Testis (tissue), 3 donors: Measurements from ENCODE around the gene COL16A1. TPM values are rescaled to one million over a fixed set of nuclear protein-coding genes. Genes with fewer than 3 reads are reported as not detected.

Experiments
- DNase-seq: peaks from one replicate; pipeline ENCODE4 v3.0.0-alpha.2; 2019
- H3K27ac ChIP-seq, 2 donors: fragments of 200-600 bp; sonication (generic); one replicate each; pipeline ENCODE4 v1.5.1; 2019
- H3K27me3 ChIP-seq: fragments of 200-600 bp; sonication (generic); one replicate; pipeline ENCODE4 v1.5.1; 2019
- H3K36me3 ChIP-seq: fragments of 200-600 bp; sonication (generic); one replicate; pipeline ENCODE4 v1.5.1; 2017; ENCODE audit warnings: low read depth; ENCODE audit errors: missing control alignments
- H3K4me1 ChIP-seq: fragments of 200-600 bp; sonication (generic); one replicate; pipeline ENCODE4 v1.5.1; 2019
- H3K4me3 ChIP-seq, 2 donors: fragments of 200-600 bp; sonication (generic); one replicate each; pipeline ENCODE4 v1.5.1; 2017 to 2019
- H3K9me3 ChIP-seq: fragments of 200-600 bp; sonication (generic); one replicate; pipeline ENCODE4 v1.5.1; 2017
- POLR2A ChIP-seq: fragments of 450-650 bp; IDR thresholded peaks from one replicate; pipeline ENCODE4 v1.6.1; 2017; ENCODE audit warnings: antibody characterized with exemption, mild to moderate bottlenecking, moderate library complexity
- WGBS, 2 donors: methylation state at CpG; one replicate each; pipeline ENCODE4 v1.1.5; 2018; 5-methylcytosine and 5-hydroxymethylcytosine counted together
- intact Hi-C: fragments of 100-400 bp; cut with DNase I; formaldehyde crosslinking; loops from one replicate; pipeline ENCODE4 v1.15.1; 2023; ENCODE audit warnings: low total_unique reads
- polyA plus RNA-seq: library from polyadenylated mRNA; stranded (reverse); fragments of 350-450 nt; fragmentation: Illumina TruSeq; extraction: RNeasy Lipid Tissue Mini Kit (QIAGEN cat#74804); gene quantifications from one replicate; pipeline ENCODE4 v1.2.3, GENCODE V29; 2014; ENCODE audit warnings: low read depth, low replicate concordance; ENCODE audit not compliant: insufficient read depth
- total RNA-seq, 2 donors: library from RNA; depleted of rRNA; stranded (reverse); fragments of >200 nt; gene quantifications; one replicate each; pipeline ENCODE4 v1.2.3, GENCODE V29; 2016
- TF ChIP-seq, protein P1 (sequence below), 3 experiments: fragments of 450-650 bp in 2 of 3; fragments of 200-600 bp in 1 of 3; sonication (generic) in 1 of 3; IDR thresholded peaks; one replicate each; pipeline ENCODE4 v1.5.1; 2016 to 2019; ENCODE audit warnings: antibody characterized with exemption in 3 of 3, mild to moderate bottlenecking in 2 of 3, moderate library complexity in 1 of 3

The COL16A1 gene
- total and polyA plus RNA-seq, 3 donors from 2014 or later, result 96.4 to 120 (median 101) TPM

- no peaks in the 10 kb centered on the region for H3K27me3 ChIP-seq
- H3K27ac ChIP-seq, result no peak overlapping the region
- no peaks in the 10 kb centered on the region for H3K36me3 ChIP-seq
- 62 to 71% methylated on average over 7 to 14 of the region's 14 CpGs for WGBS, 2 donors
- intact Hi-C loops, result no loop called here
- no peak for DNase-seq
- H3K4me3 ChIP-seq, result no peak overlapping the region
- no peaks in the 10 kb centered on the region for H3K9me3 ChIP-seq
- H3K4me1 ChIP-seq, result peaks cover 4% of the 10 kb centered on the region
- TF ChIP-seq, protein P1, sequence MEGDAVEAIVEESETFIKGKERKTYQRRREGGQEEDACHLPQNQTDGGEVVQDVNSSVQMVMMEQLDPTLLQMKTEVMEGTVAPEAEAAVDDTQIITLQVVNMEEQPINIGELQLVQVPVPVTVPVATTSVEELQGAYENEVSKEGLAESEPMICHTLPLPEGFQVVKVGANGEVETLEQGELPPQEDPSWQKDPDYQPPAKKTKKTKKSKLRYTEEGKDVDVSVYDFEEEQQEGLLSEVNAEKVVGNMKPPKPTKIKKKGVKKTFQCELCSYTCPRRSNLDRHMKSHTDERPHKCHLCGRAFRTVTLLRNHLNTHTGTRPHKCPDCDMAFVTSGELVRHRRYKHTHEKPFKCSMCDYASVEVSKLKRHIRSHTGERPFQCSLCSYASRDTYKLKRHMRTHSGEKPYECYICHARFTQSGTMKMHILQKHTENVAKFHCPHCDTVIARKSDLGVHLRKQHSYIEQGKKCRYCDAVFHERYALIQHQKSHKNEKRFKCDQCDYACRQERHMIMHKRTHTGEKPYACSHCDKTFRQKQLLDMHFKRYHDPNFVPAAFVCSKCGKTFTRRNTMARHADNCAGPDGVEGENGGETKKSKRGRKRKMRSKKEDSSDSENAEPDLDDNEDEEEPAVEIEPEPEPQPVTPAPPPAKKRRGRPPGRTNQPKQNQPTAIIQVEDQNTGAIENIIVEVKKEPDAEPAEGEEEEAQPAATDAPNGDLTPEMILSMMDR (IDR thresholded peaks at IDR 0.05), result no peak
- TF ChIP-seq POLR2A, result no peak
These were observed 46.6 kb downstream of the COL16A1 start for GRCh38 chr1:31657020-31657804.

- Histone ChIP-seq H3K4me3 (no peak overlapping the region), H3K4me1 (peaks cover 7% of the 10 kb centered on the region), H3K27me3 (no peaks in the 10 kb centered on the region), H3K27ac (no peak overlapping the region), H3K9me3 (no peaks in the 10 kb centered on the region), H3K36me3 (no peaks in the 10 kb centered on the region)
- intact Hi-C loops, result no loop called here
- TF ChIP-seq, protein P1 (IDR thresholded peaks at IDR 0.05), result no peak
- no peak for TF ChIP-seq POLR2A
- WGBS, 2 donors, result 73 to 86% methylated on average over 4 of the region's 4 CpGs
- DNase-seq, result no peak
These were observed 48.1 kb downstream of the COL16A1 start for GRCh38 chr1:31655756-31656155.

DNA sequence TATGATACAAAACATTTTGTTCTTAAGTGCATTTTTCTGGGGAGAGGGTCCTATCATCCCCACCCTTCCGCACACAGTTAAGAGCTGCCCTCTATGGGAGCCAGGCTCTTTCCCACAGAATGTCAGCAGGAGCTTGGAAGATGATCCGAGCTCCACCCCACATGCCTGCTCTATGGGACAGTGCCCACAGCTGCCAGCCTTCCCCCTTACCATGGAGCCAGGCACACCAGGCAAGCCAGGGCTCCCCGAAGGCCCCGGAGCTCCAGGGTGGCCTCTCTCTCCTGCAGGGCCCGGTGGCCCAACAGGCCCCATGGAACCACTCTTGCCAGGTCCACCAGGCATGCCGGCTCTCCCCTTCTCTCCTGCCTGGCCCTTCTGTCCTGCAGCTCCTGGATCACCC is 48.7 kb downstream of the COL16A1 start:
- H3K4me1 ChIP-seq, result peaks cover 10% of the 10 kb centered on the region
- H3K4me3 ChIP-seq, result no peak overlapping the region
- no peak overlapping the region for H3K27ac ChIP-seq
- H3K27me3 ChIP-seq, result no peaks in the 10 kb centered on the region
- TF ChIP-seq, protein P1 (IDR thresholded peaks at IDR 0.05), result no peak
- no peak for TF ChIP-seq POLR2A
- no peak for DNase-seq
- no peaks in the 10 kb centered on the region for H3K9me3 ChIP-seq
- WGBS, 2 donors, result 85 to 94% methylated on average over 2 to 6 of the region's 6 CpGs
- intact Hi-C loops, result no loop called here
- no peaks in the 10 kb centered on the region for H3K36me3 ChIP-seq

- Histone ChIP-seq H3K4me1 (peaks cover 10% of the 10 kb centered on the region), H3K36me3 (no peaks in the 10 kb centered on the region), H3K4me3 (no peak overlapping the region), H3K9me3 (no peaks in the 10 kb centered on the region), H3K27ac (no peak overlapping the region), H3K27me3 (no peaks in the 10 kb centered on the region)
- intact Hi-C loops, result no loop called here
- no peak for DNase-seq
- TF ChIP-seq, protein P1 (IDR thresholded peaks at IDR 0.05), result no peak
- no peak for TF ChIP-seq POLR2A
- 91 to 92% methylated on average over 5 of the region's 5 CpGs for WGBS, 2 donors
These were observed 49.4 kb downstream of the COL16A1 start for GRCh38 chr1:31654474-31654776.
